HFFc6 (cell line): ENCODE data around the gene PKD2L1. TPM values are rescaled to one million over a fixed set of nuclear protein-coding genes. Genes with fewer than 3 reads are reported as not detected.

ENCODE experiments used
- DNase-seq: peaks from one replicate; pipeline ENCODE4 v3.0.0-alpha.2; 2018
- H3K27ac Mint-ChIP-seq: 2 replicates; pipeline ENCODE4 v1.8.0; 2020; ENCODE audit warnings: mild to moderate bottlenecking, mixed read lengths
- H3K27me3 Mint-ChIP-seq: 2 replicates; pipeline ENCODE4 v1.8.0; 2021; ENCODE audit warnings: mild to moderate bottlenecking, moderate library complexity, mixed read lengths; ENCODE audit not compliant: insufficient read depth
- H3K36me3 Mint-ChIP-seq: 2 replicates; pipeline ENCODE4 v1.8.0; 2021; ENCODE audit warnings: low read depth, mixed read lengths
- H3K4me1 Mint-ChIP-seq: 2 replicates; pipeline ENCODE4 v1.8.0; 2020; ENCODE audit warnings: low read depth, mixed read lengths
- H3K4me3 Mint-ChIP-seq: 2 replicates; pipeline ENCODE4 v1.8.0; 2020; ENCODE audit warnings: mild to moderate bottlenecking, moderate library complexity, mixed read lengths
- H3K9me3 Mint-ChIP-seq: 2 replicates; pipeline ENCODE4 v1.8.0; 2020; ENCODE audit warnings: mild to moderate bottlenecking, mixed read lengths
- total RNA-seq, 6 experiments: library from RNA; stranded (reverse); fragmentation: NEBNext Ultra II Directional; extraction: Animal tissue kit (Norgen Biotek cat#: 25700); gene quantifications; 2 replicates in 1 of 6; 3 replicates in 5 of 6; pipeline ENCODE4 v1.2.3, GENCODE V29; 2021
- TF ChIP-seq, protein P1 (sequence below): fragments of 200-600 bp; sonication (generic); IDR thresholded peaks from 2 replicates; pipeline ENCODE4 v1.5.0; 2021; ENCODE audit warnings: antibody characterized with exemption, mild to moderate bottlenecking

The PKD2L1 gene
- total RNA-seq, 6 experiments from 2014 or later, result not detected

DNA sequence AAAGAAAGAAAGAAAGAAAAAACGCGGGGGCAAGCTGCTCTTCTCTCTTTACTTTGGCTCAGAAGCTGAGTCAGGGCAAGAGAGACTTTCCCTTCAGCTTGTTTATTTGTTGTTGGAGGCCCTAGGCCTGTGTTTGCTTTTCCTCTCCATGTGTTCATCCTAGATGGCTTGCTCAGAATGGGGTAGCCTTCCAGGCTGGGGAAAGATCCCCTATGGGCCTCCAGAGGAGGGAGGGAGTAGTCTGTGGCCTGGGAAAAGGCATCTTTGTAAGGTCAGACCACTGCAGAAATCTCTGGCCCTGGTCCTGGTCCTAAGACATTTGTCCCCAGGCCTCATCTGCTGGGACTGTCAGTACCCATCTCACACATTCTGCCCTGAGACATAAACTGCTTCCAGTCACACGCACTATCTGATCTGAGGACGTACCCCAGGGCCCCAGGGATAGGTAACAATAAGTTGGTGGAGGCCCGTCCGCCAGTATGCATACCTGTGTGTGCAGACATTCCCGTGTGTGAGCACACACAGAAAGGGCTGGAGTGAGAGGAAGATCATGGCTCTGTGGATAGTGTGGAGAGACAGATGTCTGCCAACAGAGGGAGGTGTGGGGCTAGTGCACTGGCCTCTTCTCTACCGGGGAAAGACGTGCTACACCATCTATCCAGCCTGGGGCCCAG lies 12.1 kb upstream of the PKD2L1 start:
- Mint-ChIP-seq H3K4me3 (no peak overlapping the region), H3K36me3 (no peaks in the 10 kb centered on the region), H3K4me1 (peaks cover 22% of the 10 kb centered on the region), H3K9me3 (no peaks in the 10 kb centered on the region), H3K27me3 (peaks cover 23% of the 10 kb centered on the region), H3K27ac (no peak overlapping the region)
- TF ChIP-seq, protein P1, sequence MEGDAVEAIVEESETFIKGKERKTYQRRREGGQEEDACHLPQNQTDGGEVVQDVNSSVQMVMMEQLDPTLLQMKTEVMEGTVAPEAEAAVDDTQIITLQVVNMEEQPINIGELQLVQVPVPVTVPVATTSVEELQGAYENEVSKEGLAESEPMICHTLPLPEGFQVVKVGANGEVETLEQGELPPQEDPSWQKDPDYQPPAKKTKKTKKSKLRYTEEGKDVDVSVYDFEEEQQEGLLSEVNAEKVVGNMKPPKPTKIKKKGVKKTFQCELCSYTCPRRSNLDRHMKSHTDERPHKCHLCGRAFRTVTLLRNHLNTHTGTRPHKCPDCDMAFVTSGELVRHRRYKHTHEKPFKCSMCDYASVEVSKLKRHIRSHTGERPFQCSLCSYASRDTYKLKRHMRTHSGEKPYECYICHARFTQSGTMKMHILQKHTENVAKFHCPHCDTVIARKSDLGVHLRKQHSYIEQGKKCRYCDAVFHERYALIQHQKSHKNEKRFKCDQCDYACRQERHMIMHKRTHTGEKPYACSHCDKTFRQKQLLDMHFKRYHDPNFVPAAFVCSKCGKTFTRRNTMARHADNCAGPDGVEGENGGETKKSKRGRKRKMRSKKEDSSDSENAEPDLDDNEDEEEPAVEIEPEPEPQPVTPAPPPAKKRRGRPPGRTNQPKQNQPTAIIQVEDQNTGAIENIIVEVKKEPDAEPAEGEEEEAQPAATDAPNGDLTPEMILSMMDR, result peak; percentile 82
- peak; percentile 52 for DNase-seq

DNA sequence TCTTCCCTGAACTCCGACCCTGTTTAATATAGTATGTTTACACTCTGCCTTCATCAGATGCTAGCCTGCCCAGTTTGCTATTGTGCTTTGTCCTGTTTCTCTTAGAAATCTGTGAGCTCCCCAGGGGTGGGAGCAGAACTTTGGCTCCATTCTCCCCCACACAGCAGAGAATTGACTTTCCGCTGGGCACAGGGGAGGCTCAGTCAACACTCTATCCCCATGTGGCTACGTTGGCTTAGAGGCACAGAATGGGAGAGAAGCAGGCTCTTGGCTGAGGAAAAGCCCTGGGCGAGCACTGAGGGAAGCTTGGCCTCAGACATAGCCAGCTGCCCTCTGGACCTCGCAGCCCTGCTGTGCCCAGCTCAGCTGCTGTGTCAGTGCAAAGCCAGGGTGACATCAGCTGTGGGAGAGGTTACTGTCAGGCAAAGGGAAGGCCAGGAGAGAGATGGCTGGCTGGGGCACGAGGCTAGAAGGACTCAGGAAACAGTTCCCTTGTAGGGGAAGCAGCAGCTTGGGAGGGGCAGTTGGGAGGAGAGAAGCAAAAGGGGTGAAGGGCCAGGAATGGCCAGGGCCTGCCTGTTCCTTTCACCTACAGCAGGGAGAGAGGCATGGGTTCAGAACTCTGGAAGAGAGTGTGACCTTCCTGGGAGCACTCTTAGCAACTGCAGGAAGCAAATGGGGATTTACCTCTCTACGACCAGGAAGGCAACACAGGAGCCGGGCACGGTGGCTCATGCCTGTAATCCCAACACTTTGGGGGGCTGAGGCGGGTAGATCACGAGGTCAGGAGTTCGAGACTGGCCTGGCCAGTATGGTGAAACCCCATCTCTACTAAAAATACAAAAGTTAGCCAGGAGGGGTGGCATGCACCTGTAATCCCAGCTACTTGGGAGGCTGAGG lies 11.2 kb upstream of the PKD2L1 start:
- DNase-seq, result no peak
- Mint-ChIP-seq H3K36me3 (no peaks in the 10 kb centered on the region), H3K4me3 (no peak overlapping the region), H3K27ac (no peak overlapping the region), H3K4me1 (peaks cover 20% of the 10 kb centered on the region), H3K9me3 (no peaks in the 10 kb centered on the region), H3K27me3 (peaks cover 23% of the 10 kb centered on the region)
- TF ChIP-seq, protein P1, result no peak

GRCh38 chr10:100339236-100339635 lies 9.2 kb upstream of the PKD2L1 start:
- no peak overlapping the region for H3K4me3 Mint-ChIP-seq
- H3K4me1 Mint-ChIP-seq, result peaks cover 10% of the 10 kb centered on the region; the same call in 1 of the 2 replicates

DNA sequence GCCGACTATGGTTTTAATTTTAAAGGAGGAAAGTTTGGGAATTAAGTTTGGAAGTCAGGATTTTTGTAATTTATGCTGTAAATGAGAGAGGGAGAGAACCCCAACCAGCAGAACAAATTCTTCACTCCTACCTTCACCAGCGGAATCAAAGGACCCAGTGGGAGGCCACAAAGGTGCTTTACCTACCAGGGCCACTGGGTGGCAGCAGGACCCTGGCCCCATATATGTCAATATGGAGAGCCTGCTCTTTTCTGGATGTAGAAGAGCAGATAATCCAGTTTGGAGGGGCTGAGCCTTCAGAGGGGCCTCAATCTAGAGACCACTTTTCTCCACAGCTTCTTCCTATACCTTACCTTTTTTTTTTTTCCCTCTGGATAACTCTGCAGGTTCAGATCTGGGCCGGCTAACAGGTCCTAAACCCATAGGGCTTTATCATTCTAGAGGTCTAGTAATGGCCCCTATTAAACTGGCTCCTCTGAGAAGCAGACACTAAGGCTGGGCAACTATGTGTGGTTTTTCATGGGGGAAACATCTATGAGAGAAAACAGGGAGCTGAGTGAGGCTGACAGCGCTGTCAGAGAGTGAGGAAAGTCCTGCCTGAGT lies 8.5 kb upstream of the PKD2L1 start:
- DNase-seq, result peak; percentile 35
- Mint-ChIP-seq H3K27me3 (peaks cover 19% of the 10 kb centered on the region), H3K4me1 (peaks cover 10% of the 10 kb centered on the region; the same call in 1 of the 2 replicates), H3K27ac (no peak overlapping the region), H3K36me3 (no peaks in the 10 kb centered on the region), H3K4me3 (no peak overlapping the region), H3K9me3 (no peaks in the 10 kb centered on the region)
- TF ChIP-seq, protein P1, result peak; percentile 94

More at GRCh38 chr10:100339236-100339635, 9.2 kb upstream of the PKD2L1 start:
- H3K9me3 Mint-ChIP-seq, result no peaks in the 10 kb centered on the region
- H3K36me3 Mint-ChIP-seq, result no peaks in the 10 kb centered on the region
- TF ChIP-seq, protein P1, result no peak
- no peak overlapping the region for H3K27ac Mint-ChIP-seq
- peaks cover 19% of the 10 kb centered on the region for H3K27me3 Mint-ChIP-seq
- DNase-seq, result no peak

- H3K27me3 Mint-ChIP-seq, result peaks cover 36% of the 10 kb centered on the region
- H3K9me3 Mint-ChIP-seq, result no peaks in the 10 kb centered on the region
- DNase-seq, result no peak
- no peak overlapping the region for H3K27ac Mint-ChIP-seq
- TF ChIP-seq, protein P1, result no peak
- H3K36me3 Mint-ChIP-seq, result no peaks in the 10 kb centered on the region
- no peaks in the 10 kb centered on the region for H3K4me1 Mint-ChIP-seq
- no peak overlapping the region for H3K4me3 Mint-ChIP-seq
Observed at GRCh38 chr10:100334762-100335161, 4.7 kb upstream of the PKD2L1 start.
